Measurements from ENCODE around the gene SP4. TPM values are rescaled to one million over a fixed set of nuclear protein-coding genes. Genes with fewer than 3 reads are reported as not detected.

Gene SP4
- 10 to 100 TPM in 3 of 6 donors, 1 to 10 TPM in 3; 2.4 to 19.3 (median 9.5) TPM for total RNA-seq

DNA sequence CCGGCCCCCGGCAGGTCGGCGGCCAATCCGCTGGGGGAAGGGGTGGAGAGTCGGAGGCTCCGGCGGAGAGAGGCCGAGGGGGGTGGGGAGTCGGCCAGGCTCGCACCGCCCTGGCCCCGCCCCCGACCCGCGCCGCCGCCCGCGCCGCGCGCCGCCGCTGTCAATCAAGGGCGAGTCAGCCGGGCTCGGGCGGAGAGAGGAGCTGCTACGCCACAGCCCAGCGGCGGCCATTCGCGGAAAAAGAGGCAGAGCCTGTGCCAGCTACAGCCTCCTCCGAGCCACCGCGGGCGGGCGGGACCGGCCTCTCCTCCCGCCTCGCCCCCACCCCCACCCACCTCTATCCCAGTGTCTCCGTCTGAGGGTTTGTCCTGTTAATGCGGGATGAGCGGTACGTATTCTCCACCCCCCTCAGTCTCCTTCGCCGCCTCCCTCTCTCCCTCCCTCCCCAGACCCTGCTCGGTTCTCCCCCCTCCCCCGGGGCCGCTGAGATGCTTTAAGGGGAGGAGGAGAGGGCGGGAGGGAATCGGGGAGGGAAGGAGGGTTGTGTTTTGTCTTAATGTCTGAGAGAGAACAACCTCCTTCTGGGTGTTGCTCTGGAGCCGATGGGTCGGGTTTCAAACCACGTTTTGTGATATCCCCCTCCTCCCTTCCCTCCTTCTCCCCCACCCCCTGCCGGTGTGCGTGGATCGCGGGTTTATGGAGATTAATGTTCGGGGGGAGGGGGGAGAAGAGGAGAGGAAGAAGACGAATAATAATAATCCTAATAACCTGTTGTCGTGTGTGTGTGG, at the start of gene SP4:
TSS of gene SP4 (plus strand) at position 213 of the 788 bp plus-strand sequence. CDS start at position 382, 169 bp downstream.
- no peak for TF ChIP-seq EP300 (IDR thresholded peaks at IDR 0.05)
- TF ChIP-seq POLR2A (IDR thresholded peaks at IDR 0.05) = peak in 2 of 4 donors; percentile 13 to 75
- peak; percentile 36 to 77 for TF ChIP-seq POLR2AphosphoS5 (IDR thresholded peaks at IDR 0.05)
- TF ChIP-seq, protein P1, sequence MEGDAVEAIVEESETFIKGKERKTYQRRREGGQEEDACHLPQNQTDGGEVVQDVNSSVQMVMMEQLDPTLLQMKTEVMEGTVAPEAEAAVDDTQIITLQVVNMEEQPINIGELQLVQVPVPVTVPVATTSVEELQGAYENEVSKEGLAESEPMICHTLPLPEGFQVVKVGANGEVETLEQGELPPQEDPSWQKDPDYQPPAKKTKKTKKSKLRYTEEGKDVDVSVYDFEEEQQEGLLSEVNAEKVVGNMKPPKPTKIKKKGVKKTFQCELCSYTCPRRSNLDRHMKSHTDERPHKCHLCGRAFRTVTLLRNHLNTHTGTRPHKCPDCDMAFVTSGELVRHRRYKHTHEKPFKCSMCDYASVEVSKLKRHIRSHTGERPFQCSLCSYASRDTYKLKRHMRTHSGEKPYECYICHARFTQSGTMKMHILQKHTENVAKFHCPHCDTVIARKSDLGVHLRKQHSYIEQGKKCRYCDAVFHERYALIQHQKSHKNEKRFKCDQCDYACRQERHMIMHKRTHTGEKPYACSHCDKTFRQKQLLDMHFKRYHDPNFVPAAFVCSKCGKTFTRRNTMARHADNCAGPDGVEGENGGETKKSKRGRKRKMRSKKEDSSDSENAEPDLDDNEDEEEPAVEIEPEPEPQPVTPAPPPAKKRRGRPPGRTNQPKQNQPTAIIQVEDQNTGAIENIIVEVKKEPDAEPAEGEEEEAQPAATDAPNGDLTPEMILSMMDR (IDR thresholded peaks at IDR 0.05) = peak in 2 of 6 experiments; percentile 4 to 5
- peaks cover 0 to 3% (median 0%) of the 10 kb centered on the region in 4 donors for H3K36me3 ChIP-seq
- DNase-seq = peak; percentile 97 to 99
- H3K4me3 ChIP-seq = peak within 1 kb of the TSS; percentile 73 to 94 (median 80)
- H3K9me3 ChIP-seq = no peaks in the 10 kb centered on the region
- peak; percentile 95 to 96 for ATAC-seq (ENCODE audit: low FRiP score in 2 of 2)
- H3K4me1 ChIP-seq = peaks cover 17 to 48% (median 22%) of the 10 kb centered on the region in 4 donors
- peak within 1 kb of the TSS; percentile 93 to 98 (median 98) for H3K27ac ChIP-seq
- 0 to 1% methylated on average over 17 to 37 of the region's 63 CpGs for WGBS, 2 donors
- H3K27me3 ChIP-seq = no peaks in the 10 kb centered on the region

GRCh38 chr7:21383227-21384220, 44.4 kb upstream of the SP4 start:
- TF ChIP-seq, protein P1 (IDR thresholded peaks at IDR 0.05) = no peak
- TF ChIP-seq POLR2AphosphoS5 (IDR thresholded peaks at IDR 0.05) = no peak
- no peak for TF ChIP-seq EP300 (IDR thresholded peaks at IDR 0.05)
- TF ChIP-seq POLR2A (IDR thresholded peaks at IDR 0.05) = no peak

DNA sequence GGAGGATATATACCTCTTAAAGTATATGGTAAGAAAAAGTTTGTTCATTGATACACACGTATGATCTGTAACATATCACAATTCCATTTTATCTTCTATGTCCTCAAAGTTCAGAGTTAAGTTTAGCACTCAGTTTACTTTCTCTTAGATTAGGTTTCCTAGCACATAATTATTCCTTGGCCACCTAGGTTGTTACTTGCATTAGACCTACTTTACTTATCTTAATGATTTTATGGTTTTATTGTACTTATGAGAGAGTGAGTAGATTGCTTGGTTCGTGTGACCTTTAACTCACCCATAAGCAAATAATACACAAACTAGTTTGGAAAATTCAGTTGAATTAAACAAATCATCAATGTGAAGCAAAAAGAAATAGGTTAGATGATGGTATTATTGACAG, 33.9 kb upstream of the SP4 start:
- Histone ChIP-seq H3K36me3 (no peaks in the 10 kb centered on the region), H3K4me1 (no peaks in the 10 kb centered on the region), H3K27me3 (no peaks in the 10 kb centered on the region), H3K4me3 (no peak overlapping the region), H3K9me3 (no peaks in the 10 kb centered on the region), H3K27ac (no peak overlapping the region)
- DNase-seq (no peak), ATAC-seq (ENCODE audit: low FRiP score in 2 of 2) (no peak)
- TF ChIP-seq, protein P1 (IDR thresholded peaks at IDR 0.05) = no peak
- no peak for TF ChIP-seq POLR2A (IDR thresholded peaks at IDR 0.05)
- no peak for TF ChIP-seq POLR2AphosphoS5 (IDR thresholded peaks at IDR 0.05)
- TF ChIP-seq EP300 (IDR thresholded peaks at IDR 0.05) = no peak
- WGBS, 2 donors = 45 to 47% methylated on average over 2 of the region's 2 CpGs

More at GRCh38 chr7:21383227-21384220, 44.4 kb upstream of the SP4 start:
- DNase-seq (no peak), ATAC-seq (ENCODE audit: low FRiP score in 2 of 2) (no peak)
- Histone ChIP-seq H3K4me1 (no peaks in the 10 kb centered on the region), H3K4me3 (no peak overlapping the region), H3K36me3 (no peaks in the 10 kb centered on the region), H3K27ac (no peak overlapping the region), H3K27me3 (no peaks in the 10 kb centered on the region), H3K9me3 (no peaks in the 10 kb centered on the region)
- WGBS, 2 donors = 43 to 52% methylated on average over 2 of the region's 2 CpGs

DNA sequence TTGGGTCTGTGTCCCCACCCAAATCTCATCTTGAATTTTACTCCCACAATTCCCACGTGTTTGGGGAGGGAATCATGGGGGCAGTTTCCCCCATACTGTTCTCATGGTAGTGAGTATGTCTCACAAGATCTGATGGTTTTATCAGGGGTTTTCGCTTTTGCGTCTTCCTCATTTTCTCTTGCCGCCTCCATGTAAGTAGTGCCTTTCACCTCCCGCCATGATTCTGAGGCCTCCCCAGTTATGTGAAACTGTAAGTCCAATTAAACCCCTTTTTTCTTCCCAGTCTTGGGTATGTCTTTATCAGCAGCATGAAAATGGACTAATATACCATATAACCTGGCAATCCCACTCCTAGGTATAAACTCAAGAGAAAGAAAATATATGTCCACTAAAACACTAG, 25.9 kb upstream of the SP4 start:
- no peak for TF ChIP-seq EP300 (IDR thresholded peaks at IDR 0.05)
- TF ChIP-seq POLR2AphosphoS5 (IDR thresholded peaks at IDR 0.05) = no peak
- TF ChIP-seq, protein P1 (IDR thresholded peaks at IDR 0.05) = no peak
- TF ChIP-seq POLR2A (IDR thresholded peaks at IDR 0.05) = no peak
- Histone ChIP-seq H3K27ac (no peak overlapping the region), H3K9me3 (no peaks in the 10 kb centered on the region), H3K4me3 (no peak overlapping the region), H3K36me3 (no peaks in the 10 kb centered on the region), H3K27me3 (no peaks in the 10 kb centered on the region), H3K4me1 (no peaks in the 10 kb centered on the region)
- 88 to 89% methylated on average over 5 of the region's 5 CpGs for WGBS, 2 donors
- DNase-seq (no peak), ATAC-seq (ENCODE audit: low FRiP score in 2 of 2) (no peak)
